ENCODE results near the gene KIR3DL1. TPM values are rescaled to one million over a fixed set of nuclear protein-coding genes. Genes with fewer than 3 reads are reported as not detected.

KIR3DL1 gene
- total and polyA plus RNA-seq, 11 donors: 0.16 to 0.83 (median 0.19) TPM; not detected in 8

DNA sequence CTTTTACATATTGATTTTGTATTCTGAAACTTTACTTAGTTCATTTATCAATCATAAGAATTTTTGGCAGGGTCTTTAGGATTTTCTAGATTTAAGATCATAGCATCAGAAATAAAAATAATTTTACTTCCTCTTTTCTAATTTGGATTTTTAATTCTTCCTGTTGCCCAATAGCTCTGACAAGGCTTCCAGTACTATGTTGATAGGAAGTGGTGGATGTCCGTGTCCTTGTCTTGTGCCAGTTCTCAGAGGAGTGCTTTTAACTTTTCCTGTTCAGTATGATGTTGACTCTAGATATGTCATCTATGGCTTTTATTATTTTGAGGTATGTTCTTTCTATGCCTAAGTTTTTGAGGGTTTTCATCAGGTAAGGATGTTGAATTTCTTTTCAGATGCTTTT, 20.5 kb upstream of the KIR3DL1 start:
- ATAC-seq (peak in 1 of 4 donors; percentile 65), DNase-seq (no peak)
- WGBS, 4 donors: 39 to 47% (median 40%) methylated on average over 1 of the region's 1 CpG
- intact Hi-C loops (cut with DNase I): no loop called here
- H3K4me1 ChIP-seq: peaks cover 0 to 28% (median 0%) of the 10 kb centered on the region in 12 donors
- TF ChIP-seq, protein P1, sequence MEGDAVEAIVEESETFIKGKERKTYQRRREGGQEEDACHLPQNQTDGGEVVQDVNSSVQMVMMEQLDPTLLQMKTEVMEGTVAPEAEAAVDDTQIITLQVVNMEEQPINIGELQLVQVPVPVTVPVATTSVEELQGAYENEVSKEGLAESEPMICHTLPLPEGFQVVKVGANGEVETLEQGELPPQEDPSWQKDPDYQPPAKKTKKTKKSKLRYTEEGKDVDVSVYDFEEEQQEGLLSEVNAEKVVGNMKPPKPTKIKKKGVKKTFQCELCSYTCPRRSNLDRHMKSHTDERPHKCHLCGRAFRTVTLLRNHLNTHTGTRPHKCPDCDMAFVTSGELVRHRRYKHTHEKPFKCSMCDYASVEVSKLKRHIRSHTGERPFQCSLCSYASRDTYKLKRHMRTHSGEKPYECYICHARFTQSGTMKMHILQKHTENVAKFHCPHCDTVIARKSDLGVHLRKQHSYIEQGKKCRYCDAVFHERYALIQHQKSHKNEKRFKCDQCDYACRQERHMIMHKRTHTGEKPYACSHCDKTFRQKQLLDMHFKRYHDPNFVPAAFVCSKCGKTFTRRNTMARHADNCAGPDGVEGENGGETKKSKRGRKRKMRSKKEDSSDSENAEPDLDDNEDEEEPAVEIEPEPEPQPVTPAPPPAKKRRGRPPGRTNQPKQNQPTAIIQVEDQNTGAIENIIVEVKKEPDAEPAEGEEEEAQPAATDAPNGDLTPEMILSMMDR (IDR thresholded peaks at IDR 0.05): no peak
- no peak for TF ChIP-seq POLR2A (IDR thresholded peaks at IDR 0.05)
- H3K27ac ChIP-seq: no peak overlapping the region
- peaks cover 0 to 3% (median 0%) of the 10 kb centered on the region in 9 donors for H3K27me3 ChIP-seq
- H3K9me3 ChIP-seq: peaks cover 0 to 4% (median 0%) of the 10 kb centered on the region in 12 donors
- H3K4me3 ChIP-seq: no peak overlapping the region
- no peaks in the 10 kb centered on the region for H3K36me3 ChIP-seq

DNA sequence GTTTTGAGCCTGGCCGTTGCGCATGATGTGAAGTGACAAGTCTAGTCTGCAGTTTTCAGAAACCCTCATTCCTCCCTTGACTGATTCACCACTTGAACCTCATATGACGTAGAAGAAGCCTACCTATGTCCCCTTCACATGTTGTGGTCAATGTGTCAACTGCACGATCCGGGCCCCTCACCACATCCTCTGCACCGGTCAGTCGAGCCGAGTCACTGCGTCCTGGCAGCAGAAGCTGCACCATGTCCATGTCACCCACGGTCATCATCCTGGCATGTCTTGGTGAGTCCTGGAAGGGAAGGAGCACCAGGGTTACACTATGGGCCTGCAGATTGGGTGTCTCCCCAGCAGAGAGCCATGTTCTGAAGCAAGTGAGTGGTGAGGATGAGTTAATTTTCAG, 12.9 kb upstream of the KIR3DL1 start, which contains the start of gene KIR2DL4:
KIR2DL4 (plus strand) TSS at position 201 of the 400 bp plus-strand sequence; CDS start at position 243, 42 bp downstream.
- H3K4me3 ChIP-seq: no peak within 1 kb of the TSS
- peaks cover 0 to 7% (median 0%) of the 10 kb centered on the region in 12 donors for H3K9me3 ChIP-seq
- H3K36me3 ChIP-seq: no peaks in the 10 kb centered on the region
- 80 to 89% (median 82%) methylated on average over 10 of the region's 10 CpGs for WGBS, 4 donors
- H3K27ac ChIP-seq: no peak within 1 kb of the TSS
- TF ChIP-seq, protein P1 (IDR thresholded peaks at IDR 0.05): no peak
- no peak for TF ChIP-seq POLR2A (IDR thresholded peaks at IDR 0.05)
- no peak for DNase-seq
- no peak for ATAC-seq
- peaks cover 0 to 3% (median 0%) of the 10 kb centered on the region in 9 donors for H3K27me3 ChIP-seq
- intact Hi-C loops (cut with DNase I): no loop called here
- no peaks in the 10 kb centered on the region for H3K4me1 ChIP-seq

GRCh38 chr19:54804101-54804500, 12.2 kb upstream of the KIR3DL1 start:
- WGBS, 4 donors: 53 to 58% (median 56%) methylated on average over 5 of the region's 5 CpGs
- ATAC-seq (no peak), DNase-seq (no peak)
- Histone ChIP-seq H3K4me3 (no peak overlapping the region), H3K27ac (no peak overlapping the region), H3K9me3 (peaks cover 0 to 7% (median 0%) of the 10 kb centered on the region in 12 donors), H3K36me3 (no peaks in the 10 kb centered on the region), H3K27me3 (peaks cover 0 to 3% (median 0%) of the 10 kb centered on the region in 9 donors), H3K4me1 (no peaks in the 10 kb centered on the region)
- TF ChIP-seq, protein P1 (IDR thresholded peaks at IDR 0.05): no peak
- TF ChIP-seq POLR2A (IDR thresholded peaks at IDR 0.05): no peak
- intact Hi-C loops (cut with DNase I): no loop called here

GRCh38 chr19:54804571-54804970, 11.7 kb upstream of the KIR3DL1 start:
- Histone ChIP-seq H3K4me1 (no peaks in the 10 kb centered on the region), H3K4me3 (no peak overlapping the region), H3K36me3 (no peaks in the 10 kb centered on the region), H3K27ac (no peak overlapping the region), H3K27me3 (peaks cover 0 to 4% (median 0%) of the 10 kb centered on the region in 9 donors), H3K9me3 (peaks cover 0 to 3% (median 0%) of the 10 kb centered on the region in 12 donors)
- DNase-seq: no peak
- ATAC-seq: no peak
- 85 to 92% (median 88%) methylated on average over 10 of the region's 10 CpGs for WGBS, 4 donors
- TF ChIP-seq, protein P1 (IDR thresholded peaks at IDR 0.05): no peak
- TF ChIP-seq POLR2A (IDR thresholded peaks at IDR 0.05): no peak
- intact Hi-C loops (cut with DNase I): no loop called here

Measured in heart left ventricle (tissue), 16 donors.